Measurements from ENCODE around the gene ZNF624.

ZNF624 gene

DNA sequence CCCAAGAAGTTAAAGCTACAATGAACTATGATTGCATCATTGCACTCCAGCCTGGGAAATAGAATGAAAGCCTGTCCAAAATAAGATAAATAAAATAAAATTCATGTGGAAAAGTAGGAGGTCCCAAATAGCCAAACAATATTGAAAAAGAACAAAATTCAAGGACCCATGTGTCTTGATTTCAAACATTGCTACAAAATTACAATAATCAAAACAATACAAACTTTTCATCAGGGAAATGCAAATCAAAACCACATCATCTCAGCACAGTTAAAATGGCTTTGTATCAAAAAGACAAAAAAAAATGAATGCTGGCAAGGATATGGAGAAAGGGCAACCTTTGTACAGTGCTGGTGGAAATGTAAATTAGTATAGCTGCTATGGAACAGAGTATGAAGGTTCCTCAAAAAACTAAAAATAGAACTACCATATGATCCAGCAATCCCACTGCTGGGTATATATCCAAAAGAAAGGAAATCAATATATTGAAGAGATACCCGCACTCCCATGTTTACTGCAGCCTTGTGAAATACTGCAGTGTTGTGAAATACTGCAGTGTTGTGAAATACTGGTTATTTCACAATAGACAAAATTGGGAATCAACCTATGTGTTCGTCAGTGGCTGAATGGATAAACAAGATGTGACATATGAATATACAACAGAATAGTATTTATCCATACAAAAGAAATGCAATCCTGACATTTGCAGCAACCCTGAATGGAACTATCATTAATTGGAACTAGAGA is 60.1 kb downstream of the ZNF624 start:
- no peak for DNase-seq

DNA sequence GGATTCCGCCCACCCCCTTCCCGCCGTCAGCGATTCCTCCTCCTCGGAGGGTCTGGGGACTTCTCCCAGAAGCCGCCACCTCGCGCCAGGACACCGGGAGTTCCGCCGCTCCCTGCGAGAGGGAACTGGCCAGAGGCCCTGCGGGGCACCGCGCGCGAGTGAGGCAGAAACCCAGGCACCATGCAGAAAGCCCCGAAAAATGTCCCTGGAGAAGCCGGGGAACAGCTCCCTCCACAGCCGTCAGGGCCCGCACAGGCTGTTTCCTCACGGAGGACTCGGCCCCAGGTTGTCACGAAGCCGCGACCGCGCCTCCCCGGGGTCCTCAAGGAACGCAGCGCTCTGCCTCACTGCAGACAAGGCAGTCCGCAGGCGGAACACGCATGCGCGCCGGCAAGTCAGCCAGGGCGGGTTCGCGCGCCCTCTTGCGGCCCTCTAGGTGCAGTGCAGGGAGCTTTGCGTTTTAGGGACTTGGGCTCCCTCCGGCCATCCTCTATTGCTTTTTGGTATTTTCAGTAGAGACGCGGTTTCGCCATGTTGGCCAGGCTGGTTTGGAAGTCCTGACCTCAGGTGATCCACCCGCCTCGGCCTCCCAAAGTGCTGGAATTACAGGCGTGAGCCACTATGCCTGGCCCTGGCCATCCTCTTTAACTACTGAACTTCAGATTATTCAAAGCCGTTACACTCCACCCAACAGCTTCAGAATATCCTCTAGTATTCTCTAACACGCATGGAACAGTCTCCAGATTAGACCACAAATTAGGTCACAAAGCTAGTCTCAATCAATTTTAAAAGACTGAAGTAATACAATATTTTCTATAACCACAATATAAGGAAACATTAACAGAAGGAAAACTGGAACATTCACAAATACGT is 64.3 kb downstream of the ZNF624 start:
- DNase-seq = peak; percentile 90

DNA sequence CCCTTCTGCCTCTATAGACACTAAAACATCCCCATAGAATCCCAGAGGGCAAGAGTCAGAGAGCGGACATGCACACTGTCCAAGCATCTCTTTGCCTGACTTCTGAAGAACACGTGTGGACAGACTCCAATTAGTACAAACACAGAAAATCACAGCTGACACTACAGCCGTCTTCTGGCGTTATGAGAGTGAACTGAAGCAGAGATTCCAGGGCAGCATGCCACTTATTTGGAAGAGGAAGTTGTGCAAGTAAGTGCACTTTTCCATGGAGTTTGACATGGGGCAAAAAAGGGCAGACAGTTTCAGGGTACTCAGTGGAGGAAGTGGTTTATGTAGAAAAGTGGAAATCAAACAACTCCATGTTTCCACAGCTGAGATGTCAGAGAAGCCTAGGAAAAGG is 67.9 kb downstream of the ZNF624 start:
- DNase-seq = no peak

DNA sequence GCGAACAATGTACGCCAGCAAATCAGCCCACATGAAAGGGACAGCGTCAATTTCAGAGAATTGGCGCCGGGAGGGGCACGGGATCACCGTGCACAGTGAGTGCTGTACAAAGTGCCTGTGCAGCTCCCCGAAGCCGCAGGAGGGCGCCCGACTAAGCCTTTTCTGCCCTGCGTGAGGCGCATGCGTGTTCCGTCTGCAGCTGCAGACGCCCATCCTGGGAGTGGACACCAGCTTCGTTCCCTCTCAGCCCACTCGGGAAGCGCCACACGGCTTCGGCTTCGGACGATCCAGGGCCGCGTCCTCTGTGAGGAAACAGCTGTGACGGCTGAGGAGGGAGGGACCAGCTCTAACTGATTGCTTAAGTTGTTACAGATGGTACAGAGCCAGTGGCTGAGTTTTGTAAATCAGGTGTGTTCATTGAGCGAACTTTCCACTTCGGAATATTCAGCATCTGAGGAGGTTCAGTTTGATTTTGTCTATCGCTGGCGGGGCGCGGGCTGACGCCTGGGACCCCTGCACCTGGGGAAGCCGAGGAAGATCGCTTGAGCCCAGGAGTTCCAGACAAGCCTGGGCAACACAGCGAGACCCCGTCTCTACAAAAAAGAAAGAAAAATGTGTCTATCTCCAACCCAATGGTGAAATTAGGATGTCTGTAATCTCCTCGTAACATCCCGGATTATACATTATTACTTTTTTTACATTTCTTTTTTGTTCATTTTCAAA is 69.2 kb downstream of the ZNF624 start:
- DNase-seq = peak; percentile 88

DNA sequence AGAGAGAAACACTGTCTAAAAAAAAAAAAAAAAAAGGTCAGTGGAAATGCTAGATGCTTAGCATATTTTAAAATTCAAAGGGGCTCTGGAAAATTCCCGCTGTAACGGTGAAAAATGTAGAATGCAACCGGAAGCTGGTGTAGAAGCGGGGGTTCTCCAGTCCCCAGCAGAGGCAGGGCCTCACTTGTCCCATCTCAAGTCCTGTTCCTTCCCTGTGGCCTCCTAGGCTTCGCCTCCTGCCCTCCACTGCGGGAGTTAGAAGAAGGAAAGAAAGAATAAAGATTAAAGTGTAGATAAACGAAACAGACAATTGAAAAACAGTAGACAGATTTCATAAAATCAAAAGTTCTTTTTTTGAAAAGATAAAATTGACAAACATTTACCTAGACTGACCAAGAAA is 69.9 kb downstream of the ZNF624 start:
- no peak for DNase-seq

DNA sequence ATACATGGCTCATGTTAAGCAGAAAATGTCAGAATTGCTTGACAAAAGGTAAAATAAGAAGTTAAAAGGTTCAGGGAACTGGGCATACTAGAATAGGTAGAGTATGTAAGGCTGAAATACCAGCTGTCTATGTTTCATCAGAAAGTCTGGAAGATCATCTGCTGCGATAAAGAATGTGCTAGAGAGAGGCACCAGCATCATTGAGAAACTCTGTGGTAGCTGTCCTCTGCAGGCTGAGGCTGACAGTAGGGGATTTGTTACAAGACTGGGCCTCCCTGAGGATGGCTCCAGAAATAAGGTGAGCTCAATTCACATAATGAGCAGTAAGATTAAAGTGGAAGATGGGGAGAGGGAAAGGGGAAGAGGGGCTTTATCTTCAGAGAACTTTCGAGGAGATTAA is 80.2 kb downstream of the ZNF624 start:
- no peak for DNase-seq

Data from T-helper 9 cell (primary cell).